Measurements from ENCODE around the gene ADCY5.

GRCh38 chr3:123395235-123395634, 53.7 kb downstream of the ADCY5 start:
- TF ChIP-seq EZH2 (IDR thresholded peaks at IDR 0.05; ENCODE audit: borderline replicate concordance, low read depth, low read length, severe bottlenecking) = no peak
- TF ChIP-seq, protein P1, sequence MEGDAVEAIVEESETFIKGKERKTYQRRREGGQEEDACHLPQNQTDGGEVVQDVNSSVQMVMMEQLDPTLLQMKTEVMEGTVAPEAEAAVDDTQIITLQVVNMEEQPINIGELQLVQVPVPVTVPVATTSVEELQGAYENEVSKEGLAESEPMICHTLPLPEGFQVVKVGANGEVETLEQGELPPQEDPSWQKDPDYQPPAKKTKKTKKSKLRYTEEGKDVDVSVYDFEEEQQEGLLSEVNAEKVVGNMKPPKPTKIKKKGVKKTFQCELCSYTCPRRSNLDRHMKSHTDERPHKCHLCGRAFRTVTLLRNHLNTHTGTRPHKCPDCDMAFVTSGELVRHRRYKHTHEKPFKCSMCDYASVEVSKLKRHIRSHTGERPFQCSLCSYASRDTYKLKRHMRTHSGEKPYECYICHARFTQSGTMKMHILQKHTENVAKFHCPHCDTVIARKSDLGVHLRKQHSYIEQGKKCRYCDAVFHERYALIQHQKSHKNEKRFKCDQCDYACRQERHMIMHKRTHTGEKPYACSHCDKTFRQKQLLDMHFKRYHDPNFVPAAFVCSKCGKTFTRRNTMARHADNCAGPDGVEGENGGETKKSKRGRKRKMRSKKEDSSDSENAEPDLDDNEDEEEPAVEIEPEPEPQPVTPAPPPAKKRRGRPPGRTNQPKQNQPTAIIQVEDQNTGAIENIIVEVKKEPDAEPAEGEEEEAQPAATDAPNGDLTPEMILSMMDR (IDR thresholded peaks at IDR 0.05; ENCODE audit: borderline replicate concordance, extremely low read depth, low read length, poor library complexity, severe bottlenecking) = no peak
